ENCODE measurements around the gene CCL4. TPM values are rescaled to one million over a fixed set of nuclear protein-coding genes. Genes with fewer than 3 reads are reported as not detected.
"Not testable (repeated sequence)": the region's sequence is repeated elsewhere in the genome, so short reads cannot be mapped to it uniquely, and the experiment has no call there.

Gene CCL4
- polyA plus RNA-seq, 1 donor (not counting 4 experiments of a cell fraction or from before 2014, with no cell fraction given): not detected

DNA sequence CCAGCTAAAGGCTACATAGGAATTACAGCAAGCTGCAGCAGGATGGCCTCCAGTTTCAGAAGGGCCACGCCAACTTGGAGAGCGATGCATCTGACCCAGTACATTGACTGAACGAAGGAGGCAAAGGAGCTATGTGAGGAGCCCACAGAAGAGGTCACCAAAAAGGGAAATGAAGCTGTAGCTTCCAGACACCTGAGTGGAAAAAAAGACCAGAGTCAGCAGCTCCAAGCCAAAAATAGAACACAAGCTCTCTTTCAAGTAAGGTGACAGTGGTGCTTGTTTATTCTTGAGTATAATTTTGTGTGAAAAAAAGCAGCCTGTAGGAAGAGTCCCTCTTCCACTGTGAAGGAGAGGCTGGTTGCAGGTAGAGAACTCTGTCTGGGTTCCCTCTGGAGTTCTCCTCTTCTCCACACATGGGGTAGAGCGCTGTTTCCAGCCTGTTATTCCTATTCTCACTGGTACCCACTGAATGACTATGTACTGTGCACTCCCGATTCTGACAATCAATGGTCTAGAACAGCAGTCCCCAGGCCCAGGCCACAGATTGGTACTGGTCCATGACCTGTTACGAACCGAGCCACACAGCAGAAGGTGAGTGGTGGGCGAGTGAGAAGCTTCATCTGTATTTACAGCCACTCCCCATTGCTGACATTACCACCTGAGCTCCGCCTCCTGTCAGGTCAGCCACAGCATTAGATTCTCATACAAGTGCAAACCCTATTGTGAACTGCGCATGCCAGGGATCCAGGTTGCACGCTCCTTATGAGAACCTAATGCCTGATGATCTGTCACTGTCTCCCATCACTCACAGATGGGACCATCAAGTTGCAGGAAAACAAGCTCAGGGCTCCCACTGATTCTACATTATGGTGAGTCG, 15.1 kb downstream of the CCL4 start:
- TF ChIP-seq EZH2 (IDR thresholded peaks at IDR 0.05; ENCODE audit: low read length) (no peak), CTCF (optimal IDR thresholded peaks at IDR 0.05 in 1 of 3, IDR thresholded peaks at IDR 0.05 in 1 of 3, conservative IDR thresholded peaks at IDR 0.05 in 1 of 3; ENCODE audit: extremely low read depth in 1 of 3, insufficient read depth in 2 of 3, low read length in 3 of 3) (no peak)

DNA sequence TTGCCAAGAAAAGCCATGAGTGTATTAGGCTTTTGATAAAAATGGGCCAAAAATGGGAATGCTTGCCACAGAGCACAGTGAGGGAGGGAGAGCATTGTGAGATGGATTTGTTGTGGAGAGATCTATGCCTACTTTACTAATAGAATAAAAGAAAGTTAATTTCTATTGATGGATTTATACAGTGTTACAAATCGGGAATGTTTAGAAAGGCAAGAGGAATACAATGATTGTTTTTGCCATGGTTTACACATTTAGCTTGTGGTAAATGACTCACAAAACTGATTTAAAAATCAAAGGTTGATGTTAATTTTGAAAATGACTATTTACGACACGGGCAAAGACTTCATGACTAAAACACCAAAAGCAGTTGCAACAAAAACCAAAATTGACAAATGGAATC, 16.6 kb downstream of the CCL4 start:
- no peak overlapping the region for H3K9ac ChIP-seq (ENCODE audit: control insufficient read depth, extremely low read depth, insufficient read depth, low read length)
- no peak overlapping the region for H3K27ac ChIP-seq (ENCODE audit: control insufficient read depth, insufficient read depth, low read length)
- H3K79me2 ChIP-seq (ENCODE audit: control insufficient read depth, insufficient read depth, low read length): no peaks in the 10 kb centered on the region
- no peaks in the 10 kb centered on the region for H3K9me1 ChIP-seq (ENCODE audit: control insufficient read depth, extremely low read depth, insufficient read depth, low read length)
- H3K4me2 ChIP-seq (ENCODE audit: control insufficient read depth, extremely low read depth, insufficient read depth, low read depth, low read length): no peak overlapping the region
- H4K20me1 ChIP-seq (ENCODE audit: control insufficient read depth, extremely low read depth, insufficient read depth, low read length): no peaks in the 10 kb centered on the region
- no peaks in the 10 kb centered on the region for H3K4me1 ChIP-seq (ENCODE audit: control insufficient read depth, extremely low read depth, insufficient read depth, low read length)
- H3K4me3 ChIP-seq (ENCODE audit: control insufficient read depth in 2 of 3, extremely low read depth in 1 of 3, insufficient read depth in 2 of 3, low read depth in 1 of 3, low read length in 3 of 3): no peak overlapping the region
- FAIRE-seq (no peak), DNase-seq (ENCODE audit: low read depth, low spot score) (no peak)
- dilution Hi-C loops (cut with MboI; ENCODE audit: extremely low pct_ligation_motif_present, low sequenced_read_pairs): no loop called here
- no peaks in the 10 kb centered on the region for H3K36me3 ChIP-seq (ENCODE audit: control insufficient read depth in 2 of 2, extremely low read depth in 1 of 2, insufficient read depth in 2 of 2, low read length in 2 of 2)
- TF ChIP-seq CTCF (optimal IDR thresholded peaks at IDR 0.05 in 1 of 3, IDR thresholded peaks at IDR 0.05 in 1 of 3, conservative IDR thresholded peaks at IDR 0.05 in 1 of 3; ENCODE audit: extremely low read depth in 1 of 3, insufficient read depth in 2 of 3, low read length in 3 of 3) (no peak), EZH2 (IDR thresholded peaks at IDR 0.05; ENCODE audit: low read length) (no peak)
- peaks cover 2% of the 10 kb centered on the region for H3K9me3 ChIP-seq (ENCODE audit: control insufficient read depth, low read depth, low read length)
- no peaks in the 10 kb centered on the region for H3K27me3 ChIP-seq (ENCODE audit: control insufficient read depth, extremely low read depth, insufficient read depth, low read length)
- H2AFZ ChIP-seq (ENCODE audit: control insufficient read depth, low read length): no peak overlapping the region

More for the DNA sequence above, 15.1 kb downstream of the CCL4 start:
- no peak for DNase-seq (ENCODE audit: low read depth, low spot score)
- Histone ChIP-seq H3K9ac (ENCODE audit: control insufficient read depth, extremely low read depth, insufficient read depth, low read length) (no peak overlapping the region), H3K27ac (ENCODE audit: control insufficient read depth, insufficient read depth, low read length) (no peak overlapping the region), H3K4me3 (ENCODE audit: control insufficient read depth in 2 of 3, extremely low read depth in 1 of 3, insufficient read depth in 2 of 3, low read depth in 1 of 3, low read length in 3 of 3) (no peak overlapping the region), H3K9me3 (ENCODE audit: control insufficient read depth, low read depth, low read length) (no peaks in the 10 kb centered on the region), H3K4me1 (ENCODE audit: control insufficient read depth, extremely low read depth, insufficient read depth, low read length) (no peaks in the 10 kb centered on the region), H4K20me1 (ENCODE audit: control insufficient read depth, extremely low read depth, insufficient read depth, low read length) (no peaks in the 10 kb centered on the region), H3K79me2 (ENCODE audit: control insufficient read depth, insufficient read depth, low read length) (no peaks in the 10 kb centered on the region), H3K9me1 (ENCODE audit: control insufficient read depth, extremely low read depth, insufficient read depth, low read length) (no peaks in the 10 kb centered on the region), H2AFZ (ENCODE audit: control insufficient read depth, low read length) (no peak overlapping the region), H3K36me3 (ENCODE audit: control insufficient read depth in 2 of 2, extremely low read depth in 1 of 2, insufficient read depth in 2 of 2, low read length in 2 of 2) (no peaks in the 10 kb centered on the region), H3K4me2 (ENCODE audit: control insufficient read depth, extremely low read depth, insufficient read depth, low read depth, low read length) (no peak overlapping the region), H3K27me3 (ENCODE audit: control insufficient read depth, extremely low read depth, insufficient read depth, low read length) (no peaks in the 10 kb centered on the region)
- no peak for FAIRE-seq
- dilution Hi-C loops (cut with MboI; ENCODE audit: extremely low pct_ligation_motif_present, low sequenced_read_pairs): no loop called here

DNA sequence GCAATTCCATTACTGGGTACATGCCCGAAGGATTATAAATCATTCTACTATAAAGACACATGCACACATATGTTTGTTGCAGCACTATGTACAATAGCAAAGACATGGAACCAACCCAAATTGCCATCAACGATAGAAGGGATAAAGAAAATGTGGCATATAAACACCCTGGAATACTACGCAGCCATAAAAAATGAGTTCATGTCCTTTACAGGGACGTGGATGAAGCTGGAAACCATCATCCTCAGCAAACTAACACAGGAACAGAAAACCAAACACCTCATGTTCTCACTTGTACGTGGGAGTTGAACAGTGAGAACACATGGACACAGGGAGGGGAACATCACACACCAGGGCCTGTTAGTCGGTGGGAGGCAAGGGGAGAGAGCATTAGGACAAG, 17.5 kb downstream of the CCL4 start:
- dilution Hi-C loops (cut with MboI; ENCODE audit: extremely low pct_ligation_motif_present, low sequenced_read_pairs); H3K27ac ChIP-seq (ENCODE audit: control insufficient read depth, insufficient read depth, low read length); H3K4me2 ChIP-seq (ENCODE audit: control insufficient read depth, extremely low read depth, insufficient read depth, low read depth, low read length); H3K9me3 ChIP-seq (ENCODE audit: control insufficient read depth, low read depth, low read length); H3K79me2 ChIP-seq (ENCODE audit: control insufficient read depth, insufficient read depth, low read length); H3K27me3 ChIP-seq (ENCODE audit: control insufficient read depth, extremely low read depth, insufficient read depth, low read length); FAIRE-seq; H3K4me3 ChIP-seq (ENCODE audit: control insufficient read depth in 2 of 3, extremely low read depth in 1 of 3, insufficient read depth in 2 of 3, low read depth in 1 of 3, low read length in 3 of 3); H3K9me1 ChIP-seq (ENCODE audit: control insufficient read depth, extremely low read depth, insufficient read depth, low read length); DNase-seq (ENCODE audit: low read depth, low spot score); H2AFZ ChIP-seq (ENCODE audit: control insufficient read depth, low read length); H3K36me3 ChIP-seq (ENCODE audit: control insufficient read depth in 2 of 2, extremely low read depth in 1 of 2, insufficient read depth in 2 of 2, low read length in 2 of 2); H4K20me1 ChIP-seq (ENCODE audit: control insufficient read depth, extremely low read depth, insufficient read depth, low read length); H3K4me1 ChIP-seq (ENCODE audit: control insufficient read depth, extremely low read depth, insufficient read depth, low read length); H3K9ac ChIP-seq (ENCODE audit: control insufficient read depth, extremely low read depth, insufficient read depth, low read length): not testable (repeated sequence)
